Tibial nerve (tissue), 4 donors: ENCODE measurements around the gene TMSB15B. TPM values are rescaled to one million over a fixed set of nuclear protein-coding genes. Genes with fewer than 3 reads are reported as not detected.
"Not testable (repeated sequence)": the region's sequence is repeated elsewhere in the genome, so short reads cannot be mapped to it uniquely, and the experiment has no call there.

Source experiments
- DNase-seq, 2 donors: peaks; one replicate each; pipeline ENCODE4 v3.0.0-alpha.2; 2019; ENCODE audit warnings: low spot score in 2 of 2
- H3K27ac ChIP-seq, 4 donors: fragments of 200-600 bp; sonication (generic) in 3 of 4; one replicate each; pipeline ENCODE4 v1.5.1; 2017 to 2019; ENCODE audit warnings: mild to moderate bottlenecking in 1 of 4
- H3K27me3 ChIP-seq, 2 donors: fragments of 200-600 bp; sonication (generic) in 1 of 2; one replicate each; pipeline versions ENCODE4 v1.5.1 to v1.6.0; 2017 to 2019
- H3K36me3 ChIP-seq, 3 donors: fragments of 200-600 bp; sonication (generic); one replicate each; pipeline ENCODE4 v1.5.1; 2018 to 2019
- H3K4me1 ChIP-seq, 4 donors: fragments of 200-600 bp; sonication (generic) in 3 of 4; one replicate each; pipeline ENCODE4 v1.5.1; 2017 to 2019
- H3K4me3 ChIP-seq, 4 donors: fragments of 200-600 bp; sonication (generic) in 3 of 4; one replicate each; pipeline ENCODE4 v1.5.1; 2017 to 2019; ENCODE audit warnings: mild to moderate bottlenecking in 1 of 4, moderate library complexity in 1 of 4
- H3K9me3 ChIP-seq, 4 donors: fragments of 200-600 bp; sonication (generic) in 3 of 4; one replicate each; pipeline ENCODE4 v1.5.1; 2017 to 2019
- CTCF ChIP-seq, 5 experiments: fragments of 200-600 bp in 3 of 5; fragments of 450-650 bp in 2 of 5; sonication (generic) in 3 of 5; IDR thresholded peaks; one replicate each; pipeline ENCODE4 v1.5.1; 2016 to 2019; ENCODE audit warnings: antibody characterized with exemption in 5 of 5, mild to moderate bottlenecking in 3 of 5, moderate library complexity in 2 of 5
- EP300 ChIP-seq, 2 donors: sonication (generic); formaldehyde crosslinking; IDR thresholded peaks; one replicate each; pipeline ENCODE4 v1.6.1; 2017; ENCODE audit warnings: antibody characterized with exemption in 2 of 2, mild to moderate bottlenecking in 1 of 2
- POLR2A ChIP-seq, 2 donors: fragments of 450-650 bp; IDR thresholded peaks; one replicate each; pipeline ENCODE4 v1.6.1; 2017; ENCODE audit warnings: antibody characterized with exemption in 2 of 2, mild to moderate bottlenecking in 2 of 2, moderate library complexity in 2 of 2
- WGBS, 2 donors: methylation state at CpG; one replicate each; pipeline ENCODE4 v1.1.5; 2018; 5-methylcytosine and 5-hydroxymethylcytosine counted together
- total RNA-seq, 4 donors: library from RNA; depleted of rRNA; stranded (reverse); fragments of >200 nt; gene quantifications; one replicate each; pipeline ENCODE4 v1.1.0, GENCODE V29; 2016

TMSB15B gene
- total RNA-seq, 4 donors from 2014 or later, result 1.2 to 3.3 (median 2.2) TPM

DNA sequence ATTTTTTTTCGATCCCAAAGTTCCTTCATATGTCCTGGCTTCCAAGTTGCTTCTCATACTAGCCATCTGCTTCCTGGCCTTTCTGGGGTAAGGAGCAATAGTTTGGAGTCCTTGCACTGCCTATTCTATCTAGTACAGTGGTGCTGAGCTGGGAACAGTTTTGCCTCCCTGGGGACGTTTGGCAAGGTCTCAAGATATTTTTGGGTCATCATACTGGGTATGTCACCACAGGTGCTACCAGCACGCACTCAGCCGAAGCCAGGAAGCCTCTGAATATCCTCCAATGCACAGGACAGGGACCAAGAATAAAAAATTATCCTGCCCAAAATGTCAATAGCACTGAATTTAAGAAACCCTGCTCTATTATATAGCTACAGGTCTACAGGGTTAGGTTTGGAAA, 35.4 kb upstream of the TMSB15B start:
- H3K9me3 ChIP-seq, result no peaks in the 10 kb centered on the region
- no peak for TF ChIP-seq EP300 (IDR thresholded peaks at IDR 0.05)
- no peak for TF ChIP-seq CTCF (IDR thresholded peaks at IDR 0.05)
- TF ChIP-seq POLR2A (IDR thresholded peaks at IDR 0.05), result no peak
- no peaks in the 10 kb centered on the region for H3K36me3 ChIP-seq
- H3K4me1 ChIP-seq, result no peaks in the 10 kb centered on the region
- no peak overlapping the region for H3K27ac ChIP-seq
- no peak overlapping the region for H3K4me3 ChIP-seq
- WGBS, 2 donors, result 65 to 100% methylated on average over 1 to 4 of the region's 4 CpGs
- no peak for DNase-seq
- H3K27me3 ChIP-seq, result peaks cover 0 to 18% of the 10 kb centered on the region in 2 donors

DNA sequence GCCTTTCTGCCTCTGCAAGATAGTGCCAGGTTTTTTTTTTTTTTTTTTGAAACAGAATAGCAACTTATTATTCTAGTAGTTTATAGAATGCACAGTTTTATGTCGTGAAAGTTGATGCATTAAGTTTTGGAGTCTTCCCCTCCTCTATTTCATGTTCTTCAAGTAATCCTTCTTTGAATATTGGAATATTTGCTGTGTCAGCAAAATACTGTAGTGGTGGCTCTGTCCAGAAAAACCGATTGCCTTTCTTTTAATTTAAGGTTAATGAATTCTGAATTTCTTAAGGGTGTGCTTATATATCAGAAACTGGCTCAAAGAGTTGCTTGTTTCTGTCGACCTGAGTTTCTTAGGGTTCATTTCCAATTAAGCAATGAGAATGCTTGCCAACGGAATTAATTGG, 34.8 kb upstream of the TMSB15B start:
- no peak for DNase-seq
- no peak for TF ChIP-seq POLR2A (IDR thresholded peaks at IDR 0.05)
- H3K4me3 ChIP-seq, result no peak overlapping the region
- 46 to 72% methylated on average over 4 of the region's 4 CpGs for WGBS, 2 donors
- H3K9me3 ChIP-seq, result no peaks in the 10 kb centered on the region
- no peaks in the 10 kb centered on the region for H3K4me1 ChIP-seq
- H3K27me3 ChIP-seq, result peaks cover 0 to 19% of the 10 kb centered on the region in 2 donors
- H3K27ac ChIP-seq, result no peak overlapping the region
- no peaks in the 10 kb centered on the region for H3K36me3 ChIP-seq

- Histone ChIP-seq H3K27ac (no peak overlapping the region), H3K4me3 (no peak overlapping the region), H3K4me1 (no peaks in the 10 kb centered on the region), H3K9me3 (no peaks in the 10 kb centered on the region), H3K27me3 (peaks cover 0 to 13% of the 10 kb centered on the region in 2 donors), H3K36me3 (no peaks in the 10 kb centered on the region)
- no peak for DNase-seq
- 66 to 78% methylated on average over 4 of the region's 4 CpGs for WGBS, 2 donors
- no peak for TF ChIP-seq POLR2A (IDR thresholded peaks at IDR 0.05)
- no peak for TF ChIP-seq EP300 (IDR thresholded peaks at IDR 0.05)
- TF ChIP-seq CTCF (IDR thresholded peaks at IDR 0.05), result no peak
Measured at GRCh38 chrX:103932133-103932532, 30.3 kb upstream of the TMSB15B start.

GRCh38 chrX:103940257-103940656, 22.2 kb upstream of the TMSB15B start:
- H3K36me3 ChIP-seq, H3K9me3 ChIP-seq, H3K27ac ChIP-seq, DNase-seq, H3K4me3 ChIP-seq, H3K4me1 ChIP-seq: not testable (repeated sequence)
- 71% methylated on average over 6 of the region's 6 CpGs; no CpG with 5 or more reads in 1 of the 2 donors for WGBS, 2 donors
- peaks cover 0 to 41% of the 10 kb centered on the region in 2 donors for H3K27me3 ChIP-seq

- no peaks in the 10 kb centered on the region for H3K9me3 ChIP-seq
- no peak overlapping the region for H3K4me3 ChIP-seq
- peaks cover 0 to 46% of the 10 kb centered on the region in 2 donors for H3K27me3 ChIP-seq
- peak in 4 of 5 experiments; percentile 15 to 61 (median 47) for TF ChIP-seq CTCF (IDR thresholded peaks at IDR 0.05)
- TF ChIP-seq EP300 (IDR thresholded peaks at IDR 0.05), result no peak
- TF ChIP-seq POLR2A (IDR thresholded peaks at IDR 0.05), result no peak
- no peaks in the 10 kb centered on the region for H3K4me1 ChIP-seq
- no peak for DNase-seq
- no peaks in the 10 kb centered on the region for H3K36me3 ChIP-seq
- H3K27ac ChIP-seq, result no peak overlapping the region
- 18 to 23% methylated on average over 3 of the region's 3 CpGs for WGBS, 2 donors
Measured at GRCh38 chrX:103941201-103941975, 21.0 kb upstream of the TMSB15B start.

DNA sequence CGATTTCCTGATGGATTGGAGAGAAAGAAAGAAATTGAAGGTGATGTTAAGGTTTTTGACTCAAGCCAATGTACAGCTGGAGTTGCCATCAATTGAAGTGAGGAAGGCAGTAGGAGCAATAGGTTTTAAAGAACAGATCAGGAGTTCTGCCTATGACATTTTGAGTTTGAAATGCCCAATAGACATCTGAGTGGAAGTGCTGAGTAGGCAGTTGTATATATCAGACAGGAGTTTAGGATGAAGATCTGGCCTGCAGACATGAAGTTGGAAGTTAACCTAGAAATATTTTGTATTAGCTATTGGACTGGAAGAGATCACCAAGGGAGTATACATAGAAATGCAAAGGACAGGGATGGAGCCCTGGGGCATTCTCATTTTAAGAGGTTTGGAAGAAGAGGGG, 12.9 kb upstream of the TMSB15B start:
- Histone ChIP-seq H3K4me3 (no peak overlapping the region), H3K9me3 (no peaks in the 10 kb centered on the region), H3K27me3 (peaks cover 0 to 46% of the 10 kb centered on the region in 2 donors), H3K4me1 (no peaks in the 10 kb centered on the region), H3K36me3 (no peaks in the 10 kb centered on the region), H3K27ac (no peak overlapping the region)
- no peak for DNase-seq
- TF ChIP-seq EP300 (IDR thresholded peaks at IDR 0.05), result no peak
- no peak for TF ChIP-seq POLR2A (IDR thresholded peaks at IDR 0.05)
- TF ChIP-seq CTCF (IDR thresholded peaks at IDR 0.05), result no peak
- WGBS, 2 donors, result 42 to 100% methylated on average over 1 of the region's 1 CpG
